ENCODE results near the gene PDZD7. TPM values are rescaled to one million over a fixed set of nuclear protein-coding genes. Genes with fewer than 3 reads are reported as not detected.
A peak's percentile ranks its signal among the peaks of the same experiment; 100 is the strongest.

PDZD7 gene
- total RNA-seq, 3 donors from 2014 or later, result 0.28 to 0.43 TPM; not detected in 1

- no peaks in the 10 kb centered on the region for H3K9me3 ChIP-seq
- no peaks in the 10 kb centered on the region for H3K36me3 ChIP-seq (ENCODE audit: low read depth)
- peaks cover 27% of the 10 kb centered on the region for H3K4me1 ChIP-seq (ENCODE audit: low read depth)
- DNase-seq, result peak in 1 of 3 donors; percentile 38
- intact Hi-C loops (cut with DNase I, micrococcal nuclease), result no loop called here
- no peak overlapping the region for H3K4me3 ChIP-seq
- TF ChIP-seq CTCF (IDR thresholded peaks at IDR 0.05), result no peak
- ATAC-seq, result no peak
Measured at GRCh38 chr10:101046332-101047238, 15.7 kb upstream of the PDZD7 start.

GRCh38 chr10:101044117-101044516, 13.2 kb upstream of the PDZD7 start:
- Histone ChIP-seq H3K9me3 (no peaks in the 10 kb centered on the region), H3K4me3 (no peak overlapping the region), H3K4me1 (ENCODE audit: low read depth) (peaks cover 26% of the 10 kb centered on the region), H3K36me3 (ENCODE audit: low read depth) (no peaks in the 10 kb centered on the region)
- intact Hi-C loops (cut with DNase I, micrococcal nuclease), result no loop called here
- DNase-seq, result no peak
- no peak for TF ChIP-seq CTCF (IDR thresholded peaks at IDR 0.05)
- ATAC-seq, result no peak

- TF ChIP-seq CTCF (IDR thresholded peaks at IDR 0.05), result no peak
- Histone ChIP-seq H3K4me3 (no peak overlapping the region), H3K9me3 (no peaks in the 10 kb centered on the region), H3K4me1 (ENCODE audit: low read depth) (peaks cover 26% of the 10 kb centered on the region), H3K36me3 (ENCODE audit: low read depth) (no peaks in the 10 kb centered on the region)
- intact Hi-C loops (cut with DNase I, micrococcal nuclease), result no loop called here
- DNase-seq, result no peak
- ATAC-seq, result peak; percentile 25
Measured at GRCh38 chr10:101043363-101043707, 12.4 kb upstream of the PDZD7 start.

GRCh38 chr10:101042667-101043362, 11.9 kb upstream of the PDZD7 start:
- intact Hi-C loops (cut with DNase I, micrococcal nuclease), result no loop called here
- TF ChIP-seq CTCF (IDR thresholded peaks at IDR 0.05), result no peak

GRCh38 chr10:101042118-101042517, 11.2 kb upstream of the PDZD7 start:
- no peaks in the 10 kb centered on the region for H3K9me3 ChIP-seq
- peak in 1 of 3 donors; percentile 17 for DNase-seq
- peaks cover 26% of the 10 kb centered on the region for H3K4me1 ChIP-seq (ENCODE audit: low read depth)
- H3K4me3 ChIP-seq, result no peak overlapping the region
- no peak for ATAC-seq
- no peaks in the 10 kb centered on the region for H3K36me3 ChIP-seq (ENCODE audit: low read depth)
- intact Hi-C loops (cut with DNase I, micrococcal nuclease), result no loop called here
- no peak for TF ChIP-seq CTCF (IDR thresholded peaks at IDR 0.05)

More at GRCh38 chr10:101042667-101043362, 11.9 kb upstream of the PDZD7 start:
- peak; percentile 95 for ATAC-seq
- Histone ChIP-seq H3K4me3 (peak overlapping the region; percentile 25), H3K9me3 (no peaks in the 10 kb centered on the region), H3K36me3 (ENCODE audit: low read depth) (no peaks in the 10 kb centered on the region), H3K4me1 (ENCODE audit: low read depth) (peaks cover 26% of the 10 kb centered on the region)
- DNase-seq, result peak; percentile 99 to 100 (median 99)
